ENCODE results near the gene SCD.

SCD gene

GRCh38 chr10:100401631-100402328 lies 54.7 kb downstream of the SCD start:
- no peak for DNase-seq

- no peak for DNase-seq
Measured at GRCh38 chr10:100403734-100404133, 56.7 kb downstream of the SCD start.

GRCh38 chr10:100413173-100413572 lies 66.1 kb downstream of the SCD start:
- DNase-seq = no peak
